Raji (cell line): ENCODE measurements around the gene SDK2.

Experiments used
- POLR2A ChIP-seq: IDR thresholded peaks from 2 replicates; pipeline ENCODE4 v1.6.1; 2011; ENCODE audit warnings: low read depth, low read length, control low read depth; ENCODE audit not compliant: insufficient read depth

The SDK2 gene

GRCh38 chr17:73643001-73643851 is 1.0 kb downstream of the SDK2 start:
- TF ChIP-seq POLR2A, result no peak

- TF ChIP-seq POLR2A, result no peak
Observed at GRCh38 chr17:73642659-73643000, 1.6 kb downstream of the SDK2 start.

GRCh38 chr17:73641826-73642600 is 2.2 kb downstream of the SDK2 start:
- no peak for TF ChIP-seq POLR2A

GRCh38 chr17:73640691-73641090 is 3.6 kb downstream of the SDK2 start:
- TF ChIP-seq POLR2A, result no peak

GRCh38 chr17:73639932-73640331 is 4.3 kb downstream of the SDK2 start:
- no peak for TF ChIP-seq POLR2A

GRCh38 chr17:73639322-73639721 is 4.9 kb downstream of the SDK2 start:
- no peak for TF ChIP-seq POLR2A

GRCh38 chr17:73638556-73638955 is 5.7 kb downstream of the SDK2 start:
- no peak for TF ChIP-seq POLR2A

- no peak for TF ChIP-seq POLR2A
Observed at GRCh38 chr17:73637866-73638265, 6.4 kb downstream of the SDK2 start.

- TF ChIP-seq POLR2A, result no peak
Observed at GRCh38 chr17:73635101-73635817, 9.0 kb downstream of the SDK2 start.

- no peak for TF ChIP-seq POLR2A
Observed at GRCh38 chr17:73634629-73635028, 9.6 kb downstream of the SDK2 start.

GRCh38 chr17:73633736-73634135 is 10.5 kb downstream of the SDK2 start:
- TF ChIP-seq POLR2A, result no peak

GRCh38 chr17:73632513-73632912 is 11.7 kb downstream of the SDK2 start:
- TF ChIP-seq POLR2A, result no peak

GRCh38 chr17:73630965-73631595 is 13.2 kb downstream of the SDK2 start:
- no peak for TF ChIP-seq POLR2A

- no peak for TF ChIP-seq POLR2A
Observed at GRCh38 chr17:73630531-73630930, 13.7 kb downstream of the SDK2 start.
